CD14-positive monocyte (primary cell): ENCODE measurements around the gene ALDH3A2. TPM values are rescaled to one million over a fixed set of nuclear protein-coding genes. Genes with fewer than 3 reads are reported as not detected.

Source experiments
- DNase-seq, 3 donors: peaks; one replicate each; pipeline ENCODE4 v3.0.0-alpha.2; 2011 to 2022
- H2AFZ ChIP-seq: 2 replicates; pipeline ENCODE4 v1.6.0; 2012; ENCODE audit warnings: mild to moderate bottlenecking, low read depth, low read length, inconsistent platforms; ENCODE audit not compliant: insufficient read depth, poor library complexity, severe bottlenecking
- H3K27ac ChIP-seq, 2 donors: 1 replicate in 1 of 2; 2 replicates in 1 of 2; pipeline ENCODE4 v1.5.1; 2012 to 2013; ENCODE audit warnings: low read length in 2 of 2, control low read depth in 1 of 2, inconsistent platforms in 1 of 2, low read depth in 1 of 2, mild to moderate bottlenecking in 1 of 2
- H3K27me3 ChIP-seq, 2 donors: one replicate each; pipeline versions ENCODE4 v1.6.0 to v1.6.1; 2011 to 2013; ENCODE audit warnings: low read length in 2 of 2; ENCODE audit not compliant: control insufficient read depth in 2 of 2, insufficient read depth in 2 of 2
- H3K36me3 ChIP-seq, 2 donors: replicated peaks in 1 of 2; 1 replicate in 1 of 2; 2 replicates in 1 of 2; pipeline versions ENCODE4 v1.5.1 to v1.6.1; 2012 to 2013; ENCODE audit warnings: low read length in 2 of 2, control low read depth in 1 of 2, inconsistent platforms in 1 of 2, mild to moderate bottlenecking in 1 of 2; ENCODE audit not compliant: insufficient read depth in 2 of 2, control insufficient read depth in 1 of 2
- H3K4me1 ChIP-seq, 2 donors: 1 replicate in 1 of 2; 2 replicates in 1 of 2; pipeline versions ENCODE4 v1.5.1 to v1.6.1; 2012 to 2013; ENCODE audit warnings: low read length in 2 of 2, control low read depth in 1 of 2, inconsistent platforms in 1 of 2, mild to moderate bottlenecking in 1 of 2, moderate library complexity in 1 of 2; ENCODE audit not compliant: insufficient read depth in 2 of 2, control insufficient read depth in 1 of 2
- H3K4me2 ChIP-seq: replicated peaks from 2 replicates; pipeline ENCODE3; 2012; ENCODE audit warnings: low read length, moderate library complexity, mild to moderate bottlenecking; ENCODE audit not compliant: poor library complexity, severe bottlenecking; ENCODE audit errors: extremely low read depth
- H3K4me3 ChIP-seq, 3 experiments: fragments of 200-600 bp in 1 of 3; sonication (generic) in 1 of 3; replicated peaks in 1 of 3; 1 replicate in 2 of 3; 2 replicates in 1 of 3; pipeline ENCODE4 v1.5.1; 2011 to 2013; ENCODE audit warnings: low read length in 3 of 3, mild to moderate bottlenecking in 3 of 3, control low read depth in 2 of 3, low read depth in 2 of 3, inconsistent platforms in 1 of 3, moderate library complexity in 1 of 3
- H3K79me2 ChIP-seq: 2 replicates; pipeline ENCODE4 v1.6.0; 2012; ENCODE audit warnings: mild to moderate bottlenecking, control low read depth, inconsistent platforms, low read length, moderate library complexity; ENCODE audit not compliant: insufficient read depth
- H3K9ac ChIP-seq: 2 replicates; pipeline ENCODE4 v1.6.0; 2017; ENCODE audit warnings: low read length, mild to moderate bottlenecking; ENCODE audit not compliant: insufficient read depth, poor library complexity, severe bottlenecking
- H3K9me3 ChIP-seq, 2 donors: replicated peaks in 1 of 2; 1 replicate in 1 of 2; 2 replicates in 1 of 2; pipeline versions ENCODE4 v1.5.1 to v1.6.1; 2012 to 2013; ENCODE audit warnings: low read length in 2 of 2, control low read depth in 1 of 2; ENCODE audit not compliant: control insufficient read depth in 1 of 2, insufficient read depth in 1 of 2
- H4K20me1 ChIP-seq: 2 replicates; pipeline ENCODE4 v1.6.0; 2012; ENCODE audit warnings: mild to moderate bottlenecking, low read length, control low read depth, moderate library complexity; ENCODE audit not compliant: insufficient read depth
- H3K27ac Mint-ChIP-seq, 7 donors: one replicate each; pipeline ENCODE4 v1.8.0; 2020; ENCODE audit warnings: mild to moderate bottlenecking in 7 of 7, mixed read lengths in 7 of 7, moderate library complexity in 6 of 7, inconsistent platforms in 2 of 7
- H3K27me3 Mint-ChIP-seq, 3 donors: one replicate each; pipeline ENCODE4 v1.8.0; 2021 to 2022; ENCODE audit warnings: low read depth in 3 of 3, mild to moderate bottlenecking in 3 of 3, mixed read lengths in 3 of 3, moderate library complexity in 3 of 3, inconsistent platforms in 1 of 3
- H3K36me3 Mint-ChIP-seq, 2 donors: one replicate each; pipeline ENCODE4 v1.8.0; 2020; ENCODE audit warnings: mixed read lengths in 2 of 2, inconsistent platforms in 1 of 2, mild to moderate bottlenecking in 1 of 2
- H3K4me1 Mint-ChIP-seq: one replicate; pipeline ENCODE4 v1.8.0; 2020; ENCODE audit warnings: mild to moderate bottlenecking, mixed read lengths
- H3K4me3 Mint-ChIP-seq, 2 donors: one replicate each; pipeline ENCODE4 v1.8.0; 2020; ENCODE audit warnings: mild to moderate bottlenecking in 2 of 2, mixed read lengths in 2 of 2, moderate library complexity in 1 of 2
- H3K9me3 Mint-ChIP-seq, 7 donors: one replicate each; pipeline ENCODE4 v1.8.0; 2020 to 2022; ENCODE audit warnings: mixed read lengths in 7 of 7, mild to moderate bottlenecking in 6 of 7, moderate library complexity in 6 of 7, inconsistent platforms in 2 of 7
- CTCF ChIP-seq: fragments of 200-600 bp; IDR thresholded peaks from one replicate; pipeline ENCODE4 v1.8.0; 2022; ENCODE audit warnings: antibody characterized with exemption, mild to moderate bottlenecking
- WGBS: methylation state at CpG from one replicate; pipeline ENCODE4 v1.1.5; 2013; ENCODE audit warnings: missing lambda C conversion rate; ENCODE audit not compliant: insufficient coverage; 5-methylcytosine and 5-hydroxymethylcytosine counted together
- intact Hi-C, 2 donors: fragments of 100-400 bp; cut with micrococcal nuclease; formaldehyde crosslinking; loops; one replicate each; pipeline versions ENCODE4 v1.15.0 to v1.15.1; 2023
- polyA plus RNA-seq, 3 donors: library from polyadenylated mRNA; depleted of rRNA in 1 of 3; unstranded in 2 of 3; stranded (reverse) in 1 of 3; fragments of 300-500 nt in 2 of 3; fragments of >200 nt in 1 of 3; fragmentation: Illumina TruSeq in 2 of 3; gene quantifications; 1 replicate in 2 of 3; 2 replicates in 1 of 3; pipeline ENCODE4 v1.2.3, GENCODE V29; 2012 to 2021

ALDH3A2 gene
- polyA plus RNA-seq, 3 donors: 22.5 to 58.0 (median 50.3) TPM

- Mint-ChIP-seq H3K9me3 (no peaks in the 10 kb centered on the region), H3K27ac (no peak overlapping the region), H3K4me1 (no peaks in the 10 kb centered on the region), H3K36me3 (no peaks in the 10 kb centered on the region), H3K27me3 (peaks cover 2 to 4% (median 4%) of the 10 kb centered on the region in 3 donors), H3K4me3 (no peak overlapping the region)
- 100% methylated on average over 1 of the region's 2 CpGs for WGBS
- intact Hi-C loops: no loop called here
- Histone ChIP-seq H3K9me3 (no peaks in the 10 kb centered on the region), H3K27me3 (no peaks in the 10 kb centered on the region), H3K4me1 (no peaks in the 10 kb centered on the region), H3K9ac (no peak overlapping the region), H3K36me3 (no peaks in the 10 kb centered on the region), H3K4me2 (no peak overlapping the region), H3K4me3 (no peak overlapping the region), H2AFZ (no peak overlapping the region), H3K79me2 (no peaks in the 10 kb centered on the region), H3K27ac (no peak overlapping the region), H4K20me1 (no peaks in the 10 kb centered on the region)
- TF ChIP-seq CTCF: no peak
- DNase-seq: no peak
Observed at GRCh38 chr17:19631905-19632304, 16.6 kb upstream of the ALDH3A2 start.

GRCh38 chr17:19641687-19642372, 6.7 kb upstream of the ALDH3A2 start:
- Mint-ChIP-seq H3K27me3 (peaks cover 0 to 2% (median 1%) of the 10 kb centered on the region in 3 donors), H3K4me3 (no peak overlapping the region), H3K4me1 (peaks cover 13% of the 10 kb centered on the region), H3K9me3 (peaks cover 0 to 12% (median 8%) of the 10 kb centered on the region in 7 donors), H3K27ac (no peak overlapping the region), H3K36me3 (no peaks in the 10 kb centered on the region)
- H2AFZ ChIP-seq: no peak overlapping the region
- 22% methylated on average over 1 of the region's 4 CpGs for WGBS
- no peaks in the 10 kb centered on the region for H3K36me3 ChIP-seq
- no peak overlapping the region for H3K4me2 ChIP-seq
- no peak for TF ChIP-seq CTCF
- intact Hi-C loops: loop anchor here (10.0 kb wide), 2 partner anchors 83 to 277 kb away; partner anchors contain the start of gene B9D1 (in 2 of the 2)
- H3K9ac ChIP-seq: no peak overlapping the region
- H3K27me3 ChIP-seq: no peaks in the 10 kb centered on the region
- H3K4me1 ChIP-seq: peaks cover 3 to 4% of the 10 kb centered on the region in 2 donors
- H4K20me1 ChIP-seq: no peaks in the 10 kb centered on the region
- H3K9me3 ChIP-seq: peaks cover 0 to 4% of the 10 kb centered on the region in 2 donors
- no peaks in the 10 kb centered on the region for H3K79me2 ChIP-seq
- H3K4me3 ChIP-seq: no peak overlapping the region
- no peak overlapping the region for H3K27ac ChIP-seq
- DNase-seq: no peak
